ENCODE results near the gene CBLB. TPM values are rescaled to one million over a fixed set of nuclear protein-coding genes. Genes with fewer than 3 reads are reported as not detected.

Gene CBLB
- total and polyA plus RNA-seq, 2 of the 4 experiments (the other 2 are of a cell fraction) = 10.1 to 20.1 TPM

- Histone ChIP-seq H3K9ac (ENCODE audit: low read depth, low read length) (no peak overlapping the region), H3K4me1 (ENCODE audit: control insufficient read depth, insufficient read depth, low read length) (no peaks in the 10 kb centered on the region), H4K20me1 (ENCODE audit: insufficient read depth, low read length) (no peaks in the 10 kb centered on the region), H2BK5ac (ENCODE audit: low read depth, low read length, poor library complexity, severe bottlenecking) (no peak overlapping the region), H2BK15ac (ENCODE audit: low read depth, low read length) (no peak overlapping the region), H4K5ac (ENCODE audit: low read depth, low read length) (no peak overlapping the region), H3K23ac (ENCODE audit: low read depth, low read length) (no peak overlapping the region), H3K27me3 (ENCODE audit: control insufficient read depth, insufficient read depth, low read length) (no peaks in the 10 kb centered on the region), H3K14ac (replicated peaks; ENCODE audit: low read depth, low read length) (no peak overlapping the region), H2AK9ac (replicated peaks; ENCODE audit: low read depth, low read length, poor library complexity) (no peak overlapping the region), H3K9me1 (ENCODE audit: insufficient read depth, low read length) (no peaks in the 10 kb centered on the region), H3K27ac (ENCODE audit: insufficient read depth, low read length) (no peak overlapping the region), H2AK5ac (ENCODE audit: low read depth, low read length) (no peak overlapping the region), H3K18ac (ENCODE audit: low read depth, low read length) (no peak overlapping the region), H2AFZ (replicated peaks; ENCODE audit: low read length, poor library complexity) (no peak overlapping the region), H2BK20ac (ENCODE audit: low read depth, low read length) (no peak overlapping the region), H3K36me3 (ENCODE audit: control insufficient read depth, insufficient read depth, low read length) (no peaks in the 10 kb centered on the region), H4K91ac (ENCODE audit: insufficient read depth, low read depth, low read length) (no peak overlapping the region), H4K8ac (ENCODE audit: low read depth in 2 of 2, low read length in 2 of 2) (no peak overlapping the region), H3K4ac (ENCODE audit: low read depth, low read length) (no peak overlapping the region), H3K4me3 (ENCODE audit: insufficient read depth, low read depth, low read length) (no peak overlapping the region), H3K9me3 (ENCODE audit: control insufficient read depth, insufficient read depth, low read length) (no peaks in the 10 kb centered on the region), H2BK120ac (ENCODE audit: low read depth, low read length) (no peak overlapping the region), H3K56ac (ENCODE audit: extremely low read depth, insufficient read depth, low read length) (no peak overlapping the region), H3K4me2 (ENCODE audit: low read depth, low read length) (no peak overlapping the region), H3K79me1 (ENCODE audit: low read depth in 1 of 2, low read length in 2 of 2) (no peaks in the 10 kb centered on the region)
- dilution Hi-C loops (cut with HindIII; ENCODE audit: low sequenced_read_pairs, unreplicated experiment) = no loop called here
- ChIA-PET POLR2A (ENCODE audit: unreplicated experiment) (no interaction called here), CTCF (no interaction called here)
- in situ Hi-C loops (cut with MboI; ENCODE audit: low sequenced_read_pairs) = no loop called here
- no CpG with 5 or more reads among the region's 2 CpGs for WGBS, 2 experiments (ENCODE audit: extremely low coverage in 2 of 2, insufficient read length in 1 of 2)
- no peak for ATAC-seq (ENCODE audit: low read depth)
- TF ChIP-seq MAZ (IDR thresholded peaks at IDR 0.05; ENCODE audit: borderline replicate concordance, low read depth, low read length) = no peak
- no peak for TF ChIP-seq FOS (IDR thresholded peaks at IDR 0.05; ENCODE audit: low read depth, low read length)
- no peak for TF ChIP-seq CTCF (conservative IDR thresholded peaks at IDR 0.05; ENCODE audit: low read depth, low read length)
- no peak for TF ChIP-seq POLR2A (IDR thresholded peaks at IDR 0.05; ENCODE audit: low read depth, low read length)
- TF ChIP-seq RFX5 (IDR thresholded peaks at IDR 0.05; ENCODE audit: low read depth, low read length) = no peak
- TF ChIP-seq ELK1 (IDR thresholded peaks at IDR 0.05; ENCODE audit: borderline replicate concordance, low read depth, low read length) = no peak
- no peak for TF ChIP-seq BHLHE40 (IDR thresholded peaks at IDR 0.05; ENCODE audit: low read depth, low read length)
- no peak for TF ChIP-seq NFE2L2 (IDR thresholded peaks at IDR 0.05; ENCODE audit: low read depth, low read length)
- TF ChIP-seq CEBPB (IDR thresholded peaks at IDR 0.05; ENCODE audit: low read depth, low read length) = no peak
- no peak for TF ChIP-seq SMC3 (IDR thresholded peaks at IDR 0.05; ENCODE audit: low read depth, low read length)
- no peak for TF ChIP-seq RAD21 (IDR thresholded peaks at IDR 0.05; ENCODE audit: low read length)
- no peak for TF ChIP-seq MXI1 (IDR thresholded peaks at IDR 0.05; ENCODE audit: borderline replicate concordance, low read depth, low read length)
- TF ChIP-seq RCOR1 (IDR thresholded peaks at IDR 0.05; ENCODE audit: insufficient replicate concordance, low read length) = no peak
- TF ChIP-seq USF2 (IDR thresholded peaks at IDR 0.05; ENCODE audit: low read depth, low read length) = no peak
- TF ChIP-seq MAFK (IDR thresholded peaks at IDR 0.05; ENCODE audit: low read depth, low read length) = no peak
- TF ChIP-seq CHD1 (IDR thresholded peaks at IDR 0.05; ENCODE audit: low read depth, low read length) = no peak
- intact Hi-C loops (cut with micrococcal nuclease) = no loop called here
- BruUV-seq (replicated peaks) = no TSS peak
- DNase-seq = no peak
Observed at GRCh38 chr3:105620236-105620635, 248.6 kb downstream of the CBLB start.
